ENCODE results near the gene UBE2U. TPM values are rescaled to one million over a fixed set of nuclear protein-coding genes. Genes with fewer than 3 reads are reported as not detected.
"Not testable (repeated sequence)": the region's sequence is repeated elsewhere in the genome, so short reads cannot be mapped to it uniquely, and the experiment has no call there.

UBE2U gene
- total RNA-seq, 1 donor from 2014 or later = not detected

- no peak for DNase-seq (ENCODE audit: low read depth)
Observed at GRCh38 chr1:64236541-64236954, 33.1 kb downstream of the UBE2U start.

DNA sequence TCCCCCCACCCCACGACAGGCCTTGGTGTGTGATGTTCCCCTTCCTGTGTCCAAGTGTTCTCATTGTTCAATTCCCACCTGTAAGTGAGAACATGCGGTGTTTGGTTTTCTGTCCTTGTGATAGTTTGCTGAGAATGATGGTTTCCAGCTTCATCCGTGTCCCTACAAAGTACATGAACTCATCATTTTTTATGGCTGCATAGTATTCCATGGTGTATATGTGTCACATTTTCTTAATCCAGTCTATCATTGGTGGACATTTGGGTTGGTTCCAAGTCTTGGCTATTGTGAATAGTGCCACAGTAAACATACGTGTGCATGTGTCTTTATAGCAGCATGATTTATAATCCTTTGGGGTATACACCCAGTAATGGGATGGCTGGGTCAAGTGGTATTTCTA is 36.1 kb downstream of the UBE2U start:
- not testable (repeated sequence) for DNase-seq (ENCODE audit: low read depth)

GRCh38 chr1:64240206-64240605 is 36.8 kb downstream of the UBE2U start:
- DNase-seq (ENCODE audit: low read depth) = no peak

GRCh38 chr1:64241069-64241468 is 37.6 kb downstream of the UBE2U start:
- DNase-seq (ENCODE audit: low read depth) = no peak

DNA sequence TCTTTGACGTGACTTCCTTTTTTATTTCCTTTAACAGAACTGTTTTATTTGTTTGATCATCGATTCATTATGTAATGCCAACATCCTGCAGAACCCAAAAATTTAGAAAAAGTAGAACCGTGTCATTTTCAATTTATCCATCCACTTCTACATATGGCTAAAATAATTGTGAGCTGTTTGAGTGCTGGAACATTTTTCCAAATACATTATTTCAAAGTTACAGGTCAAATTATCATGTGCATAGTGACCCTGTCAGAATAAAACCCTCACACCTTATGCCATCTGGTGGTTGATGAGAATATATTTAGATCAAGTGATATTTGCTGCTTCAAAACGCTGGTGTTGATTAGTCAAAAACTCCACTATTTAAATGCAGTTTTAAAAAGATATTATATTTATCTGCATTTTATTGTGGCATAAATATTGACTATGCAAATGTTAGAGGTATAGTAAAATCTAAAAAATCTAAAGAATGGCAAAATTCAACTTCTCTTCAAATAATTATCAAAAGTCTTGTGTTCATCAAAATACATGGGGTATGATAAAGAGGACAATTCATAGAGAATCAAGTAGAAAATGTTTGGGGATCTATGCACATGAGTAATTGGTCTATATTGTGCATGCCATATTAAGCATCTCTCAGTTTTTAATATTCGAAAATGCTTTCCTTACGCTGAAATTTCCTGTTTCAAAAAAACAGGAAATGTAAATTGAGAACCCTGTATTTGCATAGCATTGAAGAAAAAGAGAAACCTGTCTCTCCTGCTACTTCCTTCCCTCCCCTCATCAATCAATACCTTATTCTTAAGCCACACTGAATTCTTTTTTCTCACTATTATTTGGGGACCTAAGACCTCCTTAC is 39.7 kb downstream of the UBE2U start:
- DNase-seq (ENCODE audit: low read depth) = peak; percentile 56

DNA sequence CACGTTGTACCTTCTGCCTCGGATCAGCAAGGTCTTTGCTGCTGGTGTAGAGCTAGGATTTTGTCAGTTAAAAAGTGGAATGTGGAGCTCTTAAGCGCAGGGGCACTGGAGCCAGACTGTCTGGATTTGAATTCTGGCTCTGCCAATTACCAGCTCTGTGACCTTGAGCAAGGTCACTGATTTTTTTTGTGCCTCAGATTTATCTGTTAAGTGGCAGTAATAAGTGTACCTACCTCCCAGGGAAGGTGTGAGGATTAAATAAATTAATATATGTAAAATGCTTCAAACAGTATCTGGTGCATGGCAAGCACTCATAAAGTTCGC is 40.3 kb downstream of the UBE2U start:
- no peak for DNase-seq (ENCODE audit: low read depth)

- no peak for DNase-seq (ENCODE audit: low read depth)
Observed at GRCh38 chr1:64245495-64245894, 42.1 kb downstream of the UBE2U start.

DNA sequence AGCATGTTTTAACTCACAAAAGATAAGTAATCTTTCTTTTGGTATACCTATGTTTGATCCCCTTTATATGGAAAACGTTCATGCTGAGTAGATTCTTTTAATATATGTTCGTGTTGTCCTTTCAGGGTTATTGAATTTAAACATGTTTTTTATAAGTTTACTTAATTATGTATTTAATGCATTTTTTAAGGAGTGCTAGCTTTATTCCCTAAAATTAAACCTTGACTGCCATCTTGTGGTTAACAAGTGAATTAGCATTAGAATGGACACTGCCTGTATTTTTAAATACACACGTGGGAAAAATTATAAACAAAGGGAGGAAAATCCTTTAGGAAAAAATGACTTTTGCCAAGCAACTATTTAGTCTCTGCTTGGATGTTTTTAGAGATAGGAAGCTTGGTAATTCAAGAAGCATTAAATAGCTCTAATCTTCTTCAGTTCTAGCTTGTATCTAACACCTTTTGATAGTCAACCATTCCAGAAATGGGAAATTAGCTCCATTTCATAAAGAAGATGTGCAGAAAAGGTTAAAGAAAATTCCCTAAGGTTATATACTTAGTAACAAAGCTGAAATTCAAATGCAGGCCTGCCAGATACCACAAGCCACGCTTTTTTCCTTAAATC is 43.0 kb downstream of the UBE2U start:
- peak; percentile 49 for DNase-seq (ENCODE audit: low read depth)

DNA sequence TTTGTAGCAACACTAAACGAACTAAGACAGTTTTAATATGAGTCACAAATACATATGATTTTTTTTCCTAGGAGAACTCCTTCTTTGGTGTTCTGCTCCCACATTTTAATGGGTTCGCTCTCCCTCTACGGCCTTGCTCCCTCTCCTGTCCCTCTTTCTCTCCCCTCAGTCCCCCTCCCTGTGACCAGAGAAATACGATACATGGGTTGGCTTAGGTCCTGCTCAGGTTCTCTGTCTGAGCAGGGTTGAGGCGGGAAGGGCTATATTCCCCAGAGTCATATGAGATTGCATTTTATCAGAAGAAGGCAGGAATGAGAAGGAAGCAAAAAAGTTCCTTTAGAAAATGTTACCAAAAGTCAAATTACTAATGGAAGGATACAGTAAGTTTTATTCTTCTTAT is 44.6 kb downstream of the UBE2U start:
- no peak for DNase-seq (ENCODE audit: low read depth)

GRCh38 chr1:64250472-64250871 is 47.0 kb downstream of the UBE2U start:
- DNase-seq (ENCODE audit: low read depth) = not testable (repeated sequence)

- peak; percentile 3 for DNase-seq (ENCODE audit: low read depth)
Observed at GRCh38 chr1:64251971-64252370, 48.5 kb downstream of the UBE2U start.

GRCh38 chr1:64257233-64257632 is 53.8 kb downstream of the UBE2U start:
- DNase-seq (ENCODE audit: low read depth) = not testable (repeated sequence)

DNA sequence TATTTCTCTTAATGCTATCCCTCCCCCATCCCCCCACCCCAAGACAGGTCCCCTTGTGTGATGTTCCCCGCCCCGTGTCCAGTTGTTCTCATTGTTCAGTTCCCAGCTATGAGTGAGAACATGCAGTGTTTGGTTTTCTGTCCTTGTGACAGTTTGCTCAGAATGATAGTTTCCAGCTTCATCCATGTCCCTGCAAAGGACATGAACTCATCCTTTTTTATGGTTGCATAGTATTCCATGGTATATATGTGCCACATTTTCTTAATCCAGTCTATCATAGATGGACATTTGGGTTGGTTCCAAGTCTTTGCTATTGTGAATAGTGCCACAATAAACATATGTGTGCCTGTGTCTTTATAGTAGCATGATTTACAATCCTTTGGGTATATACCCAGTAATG is 55.0 kb downstream of the UBE2U start:
- DNase-seq (ENCODE audit: low read depth) = not testable (repeated sequence)

GRCh38 chr1:64263335-64263734 is 59.9 kb downstream of the UBE2U start:
- DNase-seq (ENCODE audit: low read depth) = no peak

GRCh38 chr1:64263856-64264255 is 60.4 kb downstream of the UBE2U start:
- DNase-seq (ENCODE audit: low read depth) = no peak

DNA sequence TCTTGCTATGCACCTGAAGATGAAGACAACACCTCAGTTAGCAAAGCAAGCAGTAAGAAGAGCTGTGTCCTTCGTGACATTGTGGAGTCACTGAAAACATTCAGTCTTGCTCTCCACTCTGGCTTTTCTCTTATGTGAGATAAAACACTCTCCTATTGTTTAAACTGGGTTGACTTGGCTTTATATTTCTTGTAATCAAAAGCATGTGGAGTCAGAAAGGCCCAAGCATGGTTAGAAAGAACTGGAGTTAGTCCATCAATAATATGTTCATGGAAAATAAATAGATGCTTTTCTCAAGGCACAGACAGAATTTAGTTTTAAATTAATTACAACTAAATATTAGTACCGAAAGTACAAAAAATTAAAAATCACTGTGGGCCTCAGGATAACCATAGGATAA is 61.7 kb downstream of the UBE2U start:
- no peak for DNase-seq (ENCODE audit: low read depth)

- DNase-seq (ENCODE audit: low read depth) = no peak
Observed at GRCh38 chr1:64266991-64267390, 63.6 kb downstream of the UBE2U start.

- DNase-seq (ENCODE audit: low read depth) = peak; percentile 79
Observed at GRCh38 chr1:64268653-64269557, 65.5 kb downstream of the UBE2U start.

GRCh38 chr1:64269558-64269884 is 66.1 kb downstream of the UBE2U start:
- DNase-seq (ENCODE audit: low read depth) = no peak

DNA sequence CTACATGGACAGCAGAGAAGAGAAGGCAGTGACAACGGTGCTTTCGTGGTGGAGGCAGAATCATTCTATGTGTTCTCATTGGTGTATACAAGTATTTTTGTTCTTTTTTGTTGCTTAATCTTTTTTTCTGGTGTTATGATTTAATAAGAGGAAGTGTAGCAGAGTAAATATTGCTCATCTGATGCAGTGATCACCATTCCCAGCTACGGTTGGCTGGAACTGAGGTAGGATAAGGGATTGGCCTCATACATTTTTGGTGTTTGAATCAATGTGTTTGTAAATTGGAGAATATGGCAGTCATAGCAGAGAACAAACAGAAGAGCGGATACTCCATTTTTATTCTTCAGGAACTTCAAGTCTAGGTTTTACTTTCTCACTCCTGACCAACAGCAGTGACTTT is 76.6 kb downstream of the UBE2U start:
- no peak for DNase-seq (ENCODE audit: low read depth)

DNA sequence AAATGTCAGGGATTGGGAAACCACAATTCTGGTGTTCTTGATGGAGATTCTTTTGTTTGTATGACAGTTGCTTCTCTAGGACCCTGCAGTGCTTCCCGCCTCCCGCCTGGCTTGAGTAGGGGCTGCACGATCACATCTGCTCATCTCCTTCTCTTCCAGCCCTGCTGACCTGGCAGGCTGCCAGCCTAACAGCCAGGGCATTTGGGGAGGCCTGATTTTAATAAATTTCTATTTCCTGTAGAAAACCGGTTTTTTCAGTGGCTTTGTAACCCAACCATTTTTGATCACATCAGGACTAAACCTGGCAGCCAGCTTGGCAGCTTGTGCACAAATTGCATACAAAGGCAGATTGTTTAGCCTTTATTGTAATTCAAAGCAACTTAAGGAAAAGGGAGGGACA is 78.9 kb downstream of the UBE2U start:
- DNase-seq (ENCODE audit: low read depth) = peak; percentile 23

GRCh38 chr1:64287071-64287470 is 83.6 kb downstream of the UBE2U start:
- DNase-seq (ENCODE audit: low read depth) = no peak

Measured in myocyte (in vitro differentiated cells).